Measurements from ENCODE around the gene DFFB.

DNA sequence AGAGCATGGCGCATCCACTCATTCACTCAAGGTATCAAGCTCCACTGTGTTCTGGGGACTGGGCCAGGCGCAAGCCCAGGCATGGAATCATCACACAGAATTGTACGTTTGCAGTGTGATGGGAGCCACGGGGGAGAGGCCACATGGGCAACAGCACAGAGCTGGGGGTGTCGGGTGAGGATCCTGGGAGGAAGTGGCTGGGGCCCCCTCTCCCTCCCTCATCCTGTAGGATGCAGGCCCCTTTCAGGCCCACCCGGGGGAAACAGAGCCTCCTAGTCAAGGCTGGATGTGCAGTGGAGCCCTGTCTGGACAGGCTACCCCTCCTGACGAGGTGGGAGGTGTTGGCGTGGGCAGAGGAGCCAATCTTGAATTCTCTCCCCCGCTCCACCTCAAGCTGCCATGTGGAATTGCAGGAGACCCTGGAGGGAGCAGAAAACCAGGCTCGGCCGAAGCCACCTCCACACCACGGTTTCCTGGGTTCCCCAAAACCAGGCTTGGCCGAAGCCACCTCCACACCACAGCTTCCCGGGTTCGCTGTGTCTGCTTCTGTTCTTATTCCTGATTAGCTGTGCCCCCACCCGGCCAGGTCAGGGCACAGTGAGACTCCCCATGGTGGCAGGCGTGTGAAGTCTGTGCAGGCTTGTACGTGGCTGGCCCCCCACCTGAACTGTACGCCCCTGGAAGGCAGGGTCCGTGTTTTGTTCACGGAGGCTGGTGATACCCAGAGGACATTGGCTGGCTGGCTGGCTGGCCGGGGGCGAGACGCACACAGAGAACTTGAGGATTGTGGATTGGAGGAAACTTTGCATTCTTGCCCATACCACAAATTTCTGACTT, 46.9 kb downstream of the DFFB start:
- TF ChIP-seq, protein P1, sequence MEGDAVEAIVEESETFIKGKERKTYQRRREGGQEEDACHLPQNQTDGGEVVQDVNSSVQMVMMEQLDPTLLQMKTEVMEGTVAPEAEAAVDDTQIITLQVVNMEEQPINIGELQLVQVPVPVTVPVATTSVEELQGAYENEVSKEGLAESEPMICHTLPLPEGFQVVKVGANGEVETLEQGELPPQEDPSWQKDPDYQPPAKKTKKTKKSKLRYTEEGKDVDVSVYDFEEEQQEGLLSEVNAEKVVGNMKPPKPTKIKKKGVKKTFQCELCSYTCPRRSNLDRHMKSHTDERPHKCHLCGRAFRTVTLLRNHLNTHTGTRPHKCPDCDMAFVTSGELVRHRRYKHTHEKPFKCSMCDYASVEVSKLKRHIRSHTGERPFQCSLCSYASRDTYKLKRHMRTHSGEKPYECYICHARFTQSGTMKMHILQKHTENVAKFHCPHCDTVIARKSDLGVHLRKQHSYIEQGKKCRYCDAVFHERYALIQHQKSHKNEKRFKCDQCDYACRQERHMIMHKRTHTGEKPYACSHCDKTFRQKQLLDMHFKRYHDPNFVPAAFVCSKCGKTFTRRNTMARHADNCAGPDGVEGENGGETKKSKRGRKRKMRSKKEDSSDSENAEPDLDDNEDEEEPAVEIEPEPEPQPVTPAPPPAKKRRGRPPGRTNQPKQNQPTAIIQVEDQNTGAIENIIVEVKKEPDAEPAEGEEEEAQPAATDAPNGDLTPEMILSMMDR (IDR thresholded peaks at IDR 0.05), result no peak
- TF ChIP-seq EZH2 (IDR thresholded peaks at IDR 0.05), result no peak
- TF ChIP-seq EZH2phosphoT487 (IDR thresholded peaks at IDR 0.05), result no peak

Data from neural progenitor cell (in vitro differentiated cells).